GM12878 (cell line): ENCODE measurements around the gene HDAC8. TPM values are rescaled to one million over a fixed set of nuclear protein-coding genes. Genes with fewer than 3 reads are reported as not detected.

Source experiments
- CHD4 ChIP-seq: fragments of 200-600 bp; sonication (generic); IDR thresholded peaks from 2 replicates; pipeline ENCODE4 v1.6.1; 2016; ENCODE audit warnings: mild to moderate bottlenecking
- EGR1 ChIP-seq, 2 experiments: IDR thresholded peaks; 1 replicate in 1 of 2; 2 replicates in 1 of 2; pipeline ENCODE4 v1.6.1; 2011 to 2012; ENCODE audit warnings: low read depth in 2 of 2, low read length in 2 of 2, borderline replicate concordance in 1 of 2, mild to moderate bottlenecking in 1 of 2, moderate library complexity in 1 of 2
- HDAC6 ChIP-seq: fragments of 200-600 bp; sonication (generic); IDR thresholded peaks from one replicate; pipeline ENCODE4 v1.8.0; 2017; ENCODE audit warnings: antibody characterized with exemption; ENCODE audit not compliant: unreplicated experiment
- NR2C1 ChIP-seq: fragments of 450-650 bp; IDR thresholded peaks from 2 replicates; pipeline ENCODE4 v1.6.1; 2017; ENCODE audit warnings: antibody characterized with exemption, mild to moderate bottlenecking, moderate library complexity
- NR2C2 ChIP-seq: IDR thresholded peaks from 2 replicates; pipeline ENCODE4 v1.6.1; 2011; ENCODE audit warnings: borderline replicate concordance, low read depth; ENCODE audit not compliant: control insufficient read depth, insufficient read length
- PML ChIP-seq: IDR thresholded peaks from 2 replicates; pipeline ENCODE4 v1.6.1; 2012; ENCODE audit warnings: low read length, inconsistent platforms
- RB1 ChIP-seq: fragments of 450-650 bp; formaldehyde crosslinking; IDR thresholded peaks from 2 replicates; pipeline ENCODE4 v1.6.1; 2017; ENCODE audit warnings: mild to moderate bottlenecking, borderline replicate concordance
- SMAD5 ChIP-seq: IDR thresholded peaks from 2 replicates; pipeline ENCODE4 v1.6.1; 2016; ENCODE audit warnings: antibody characterized with exemption, low read depth
- polyA plus RNA-seq, 11 experiments: library from polyadenylated mRNA; depleted of rRNA in 4 of 11; unstranded in 6 of 11; stranded (reverse) in 5 of 11; fragments of >200 nt; fragmentation: Nextera tagmentation in 4 of 11; fragmentation: Illumina TruSeq in 1 of 11; extraction: Ambion mirVana in 4 of 11; extraction: Trizol in 1 of 11; gene quantifications; 1 replicate in 1 of 11; 2 replicates in 10 of 11; pipeline versions ENCODE4 v1.2.1 to v1.2.3, GENCODE V29; 2011 to 2016; ENCODE audit warnings: inconsistent platforms in 2 of 11, missing spikeins in 2 of 11, low read depth in 1 of 11
- total RNA-seq, 4 experiments: library from RNA; depleted of rRNA in 3 of 4; stranded (reverse); fragments of >200 nt in 3 of 4; fragmentation: Illumina TruSeq in 1 of 4; extraction: Trizol in 1 of 4; gene quantifications; 2 replicates each; pipeline versions ENCODE4 v1.2.1 to v1.2.3, GENCODE V29; 2013 to 2021
- TF ChIP-seq, protein P1 (sequence below), 3 experiments: IDR thresholded peaks in 2 of 3; conservative IDR thresholded peaks in 1 of 3; 2 replicates each; pipeline ENCODE4 v1.5.1; 2011; ENCODE audit warnings: low read depth in 3 of 3, low read length in 3 of 3, mild to moderate bottlenecking in 3 of 3, control low read depth in 2 of 3, moderate library complexity in 2 of 3, inconsistent platforms in 1 of 3, mixed read lengths in 1 of 3; ENCODE audit not compliant: control insufficient read depth in 2 of 3, insufficient read depth in 1 of 3; ENCODE audit errors: extremely low read depth in 1 of 3
- TF ChIP-seq, protein P2 (sequence below): fragments of 450-650 bp; IDR thresholded peaks from 2 replicates; pipeline ENCODE4 v1.6.1; 2017; ENCODE audit warnings: mild to moderate bottlenecking, moderate library complexity
- TF ChIP-seq, protein P3 (sequence below): IDR thresholded peaks from 2 replicates; pipeline ENCODE4 v1.6.1; 2012; ENCODE audit warnings: low read depth, low read length, improper control_type of control experiment
- TF ChIP-seq, protein P4 (sequence below): IDR thresholded peaks from 2 replicates; pipeline ENCODE4 v1.6.1; 2012; ENCODE audit warnings: improper control_type of control experiment, low read depth, low read length; ENCODE audit not compliant: insufficient replicate concordance

HDAC8 gene
- total and polyA plus RNA-seq, 10 of the 15 experiments (the other 5 are each of a cell fraction or from before 2014, with no cell fraction given), result 18.1 to 34.7 (median 29.1) TPM

DNA sequence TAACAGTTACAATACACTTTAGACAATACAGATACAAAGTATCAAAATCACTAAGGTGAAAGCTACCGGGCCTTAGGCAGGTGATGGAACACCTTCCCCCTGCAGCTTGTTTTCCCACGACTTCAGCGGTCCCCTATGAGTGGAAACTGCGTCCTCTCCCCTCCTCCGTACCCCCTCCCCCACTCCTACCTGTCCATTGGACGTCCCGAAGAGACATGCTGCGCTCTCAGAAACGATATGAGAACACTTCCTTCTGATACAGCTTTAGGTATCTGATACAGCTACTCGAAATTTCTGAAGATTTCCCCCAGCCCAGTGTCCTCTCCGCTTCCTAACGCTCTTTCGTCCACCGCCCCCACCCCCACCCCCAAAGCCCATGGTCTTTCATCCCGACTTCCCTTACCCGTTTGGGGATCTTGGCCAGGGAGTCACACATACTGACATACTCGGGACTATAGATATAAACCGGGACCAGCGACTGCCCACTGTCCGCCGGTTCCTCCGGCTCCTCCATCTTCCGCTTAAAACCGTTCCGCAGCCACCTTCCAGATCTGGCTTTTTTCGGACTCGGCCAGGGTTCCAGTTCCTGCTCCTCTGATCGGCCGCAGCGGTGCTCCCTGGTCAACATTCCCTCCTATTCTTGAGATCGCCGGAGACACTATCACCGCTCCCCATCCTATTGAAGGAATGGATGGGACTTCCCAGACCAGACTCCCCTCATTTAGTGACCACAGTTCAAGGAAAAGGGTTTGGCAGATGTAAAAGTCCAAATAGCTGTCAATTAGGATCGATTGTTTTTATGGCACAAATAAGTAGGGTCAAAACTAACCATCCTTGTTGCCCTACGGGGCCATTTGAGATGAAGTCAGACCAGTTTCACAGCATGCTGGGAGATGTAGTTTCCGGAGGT, at the start of gene HDAC8 (continued):
- TF ChIP-seq, protein P1, sequence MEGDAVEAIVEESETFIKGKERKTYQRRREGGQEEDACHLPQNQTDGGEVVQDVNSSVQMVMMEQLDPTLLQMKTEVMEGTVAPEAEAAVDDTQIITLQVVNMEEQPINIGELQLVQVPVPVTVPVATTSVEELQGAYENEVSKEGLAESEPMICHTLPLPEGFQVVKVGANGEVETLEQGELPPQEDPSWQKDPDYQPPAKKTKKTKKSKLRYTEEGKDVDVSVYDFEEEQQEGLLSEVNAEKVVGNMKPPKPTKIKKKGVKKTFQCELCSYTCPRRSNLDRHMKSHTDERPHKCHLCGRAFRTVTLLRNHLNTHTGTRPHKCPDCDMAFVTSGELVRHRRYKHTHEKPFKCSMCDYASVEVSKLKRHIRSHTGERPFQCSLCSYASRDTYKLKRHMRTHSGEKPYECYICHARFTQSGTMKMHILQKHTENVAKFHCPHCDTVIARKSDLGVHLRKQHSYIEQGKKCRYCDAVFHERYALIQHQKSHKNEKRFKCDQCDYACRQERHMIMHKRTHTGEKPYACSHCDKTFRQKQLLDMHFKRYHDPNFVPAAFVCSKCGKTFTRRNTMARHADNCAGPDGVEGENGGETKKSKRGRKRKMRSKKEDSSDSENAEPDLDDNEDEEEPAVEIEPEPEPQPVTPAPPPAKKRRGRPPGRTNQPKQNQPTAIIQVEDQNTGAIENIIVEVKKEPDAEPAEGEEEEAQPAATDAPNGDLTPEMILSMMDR (IDR thresholded peaks at IDR 0.05 in 2 of 3, conservative IDR thresholded peaks at IDR 0.05 in 1 of 3; ENCODE audit: control insufficient read depth in 2 of 3, extremely low read depth in 1 of 3, insufficient read depth in 1 of 3, low read depth in 3 of 3, low read length in 3 of 3), result no peak
- peak; percentile 71; the same call in 1 of the 2 replicates for TF ChIP-seq RB1
- TF ChIP-seq, protein P2, sequence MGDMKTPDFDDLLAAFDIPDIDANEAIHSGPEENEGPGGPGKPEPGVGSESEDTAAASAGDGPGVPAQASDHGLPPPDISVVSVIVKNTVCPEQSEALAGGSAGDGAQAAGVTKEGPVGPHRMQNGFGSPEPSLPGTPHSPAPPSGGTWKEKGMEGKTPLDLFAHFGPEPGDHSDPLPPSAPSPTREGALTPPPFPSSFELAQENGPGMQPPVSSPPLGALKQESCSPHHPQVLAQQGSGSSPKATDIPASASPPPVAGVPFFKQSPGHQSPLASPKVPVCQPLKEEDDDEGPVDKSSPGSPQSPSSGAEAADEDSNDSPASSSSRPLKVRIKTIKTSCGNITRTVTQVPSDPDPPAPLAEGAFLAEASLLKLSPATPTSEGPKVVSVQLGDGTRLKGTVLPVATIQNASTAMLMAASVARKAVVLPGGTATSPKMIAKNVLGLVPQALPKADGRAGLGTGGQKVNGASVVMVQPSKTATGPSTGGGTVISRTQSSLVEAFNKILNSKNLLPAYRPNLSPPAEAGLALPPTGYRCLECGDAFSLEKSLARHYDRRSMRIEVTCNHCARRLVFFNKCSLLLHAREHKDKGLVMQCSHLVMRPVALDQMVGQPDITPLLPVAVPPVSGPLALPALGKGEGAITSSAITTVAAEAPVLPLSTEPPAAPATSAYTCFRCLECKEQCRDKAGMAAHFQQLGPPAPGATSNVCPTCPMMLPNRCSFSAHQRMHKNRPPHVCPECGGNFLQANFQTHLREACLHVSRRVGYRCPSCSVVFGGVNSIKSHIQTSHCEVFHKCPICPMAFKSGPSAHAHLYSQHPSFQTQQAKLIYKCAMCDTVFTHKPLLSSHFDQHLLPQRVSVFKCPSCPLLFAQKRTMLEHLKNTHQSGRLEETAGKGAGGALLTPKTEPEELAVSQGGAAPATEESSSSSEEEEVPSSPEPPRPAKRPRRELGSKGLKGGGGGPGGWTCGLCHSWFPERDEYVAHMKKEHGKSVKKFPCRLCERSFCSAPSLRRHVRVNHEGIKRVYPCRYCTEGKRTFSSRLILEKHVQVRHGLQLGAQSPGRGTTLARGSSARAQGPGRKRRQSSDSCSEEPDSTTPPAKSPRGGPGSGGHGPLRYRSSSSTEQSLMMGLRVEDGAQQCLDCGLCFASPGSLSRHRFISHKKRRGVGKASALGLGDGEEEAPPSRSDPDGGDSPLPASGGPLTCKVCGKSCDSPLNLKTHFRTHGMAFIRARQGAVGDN, result no peak
- TF ChIP-seq NR2C1, result peak; percentile 65
- no peak for TF ChIP-seq EGR1 (IDR thresholded peaks at IDR 0.05; ENCODE audit: borderline replicate concordance in 1 of 2, low read depth in 2 of 2, low read length in 2 of 2)
- TF ChIP-seq, protein P3, sequence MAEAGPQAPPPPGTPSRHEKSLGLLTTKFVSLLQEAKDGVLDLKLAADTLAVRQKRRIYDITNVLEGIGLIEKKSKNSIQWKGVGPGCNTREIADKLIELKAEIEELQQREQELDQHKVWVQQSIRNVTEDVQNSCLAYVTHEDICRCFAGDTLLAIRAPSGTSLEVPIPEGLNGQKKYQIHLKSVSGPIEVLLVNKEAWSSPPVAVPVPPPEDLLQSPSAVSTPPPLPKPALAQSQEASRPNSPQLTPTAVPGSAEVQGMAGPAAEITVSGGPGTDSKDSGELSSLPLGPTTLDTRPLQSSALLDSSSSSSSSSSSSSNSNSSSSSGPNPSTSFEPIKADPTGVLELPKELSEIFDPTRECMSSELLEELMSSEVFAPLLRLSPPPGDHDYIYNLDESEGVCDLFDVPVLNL, result no peak
- no peak for TF ChIP-seq CHD4
- TF ChIP-seq, protein P4, sequence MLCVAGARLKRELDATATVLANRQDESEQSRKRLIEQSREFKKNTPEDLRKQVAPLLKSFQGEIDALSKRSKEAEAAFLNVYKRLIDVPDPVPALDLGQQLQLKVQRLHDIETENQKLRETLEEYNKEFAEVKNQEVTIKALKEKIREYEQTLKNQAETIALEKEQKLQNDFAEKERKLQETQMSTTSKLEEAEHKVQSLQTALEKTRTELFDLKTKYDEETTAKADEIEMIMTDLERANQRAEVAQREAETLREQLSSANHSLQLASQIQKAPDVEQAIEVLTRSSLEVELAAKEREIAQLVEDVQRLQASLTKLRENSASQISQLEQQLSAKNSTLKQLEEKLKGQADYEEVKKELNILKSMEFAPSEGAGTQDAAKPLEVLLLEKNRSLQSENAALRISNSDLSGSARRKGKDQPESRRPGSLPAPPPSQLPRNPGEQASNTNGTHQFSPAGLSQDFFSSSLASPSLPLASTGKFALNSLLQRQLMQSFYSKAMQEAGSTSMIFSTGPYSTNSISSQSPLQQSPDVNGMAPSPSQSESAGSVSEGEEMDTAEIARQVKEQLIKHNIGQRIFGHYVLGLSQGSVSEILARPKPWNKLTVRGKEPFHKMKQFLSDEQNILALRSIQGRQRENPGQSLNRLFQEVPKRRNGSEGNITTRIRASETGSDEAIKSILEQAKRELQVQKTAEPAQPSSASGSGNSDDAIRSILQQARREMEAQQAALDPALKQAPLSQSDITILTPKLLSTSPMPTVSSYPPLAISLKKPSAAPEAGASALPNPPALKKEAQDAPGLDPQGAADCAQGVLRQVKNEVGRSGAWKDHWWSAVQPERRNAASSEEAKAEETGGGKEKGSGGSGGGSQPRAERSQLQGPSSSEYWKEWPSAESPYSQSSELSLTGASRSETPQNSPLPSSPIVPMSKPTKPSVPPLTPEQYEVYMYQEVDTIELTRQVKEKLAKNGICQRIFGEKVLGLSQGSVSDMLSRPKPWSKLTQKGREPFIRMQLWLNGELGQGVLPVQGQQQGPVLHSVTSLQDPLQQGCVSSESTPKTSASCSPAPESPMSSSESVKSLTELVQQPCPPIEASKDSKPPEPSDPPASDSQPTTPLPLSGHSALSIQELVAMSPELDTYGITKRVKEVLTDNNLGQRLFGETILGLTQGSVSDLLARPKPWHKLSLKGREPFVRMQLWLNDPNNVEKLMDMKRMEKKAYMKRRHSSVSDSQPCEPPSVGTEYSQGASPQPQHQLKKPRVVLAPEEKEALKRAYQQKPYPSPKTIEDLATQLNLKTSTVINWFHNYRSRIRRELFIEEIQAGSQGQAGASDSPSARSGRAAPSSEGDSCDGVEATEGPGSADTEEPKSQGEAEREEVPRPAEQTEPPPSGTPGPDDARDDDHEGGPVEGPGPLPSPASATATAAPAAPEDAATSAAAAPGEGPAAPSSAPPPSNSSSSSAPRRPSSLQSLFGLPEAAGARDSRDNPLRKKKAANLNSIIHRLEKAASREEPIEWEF, result no peak
- no peak for TF ChIP-seq SMAD5
- no peak for TF ChIP-seq HDAC6
- no peak for TF ChIP-seq NR2C2
- TF ChIP-seq PML, result peak; percentile 43; the same call in 1 of the 2 replicates
